Measurements from ENCODE around the gene CRELD2. TPM values are rescaled to one million over a fixed set of nuclear protein-coding genes. Genes with fewer than 3 reads are reported as not detected.

Gene CRELD2, protein sequence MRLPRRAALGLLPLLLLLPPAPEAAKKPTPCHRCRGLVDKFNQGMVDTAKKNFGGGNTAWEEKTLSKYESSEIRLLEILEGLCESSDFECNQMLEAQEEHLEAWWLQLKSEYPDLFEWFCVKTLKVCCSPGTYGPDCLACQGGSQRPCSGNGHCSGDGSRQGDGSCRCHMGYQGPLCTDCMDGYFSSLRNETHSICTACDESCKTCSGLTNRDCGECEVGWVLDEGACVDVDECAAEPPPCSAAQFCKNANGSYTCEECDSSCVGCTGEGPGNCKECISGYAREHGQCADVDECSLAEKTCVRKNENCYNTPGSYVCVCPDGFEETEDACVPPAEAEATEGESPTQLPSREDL
- 77.2 and 81.5 TPM in 2 replicates for total RNA-seq

GRCh38 chr22:49917974-49918910 is at the start of gene CRELD2, which contains the start of gene ALG12:
TSS of gene CRELD2 (plus strand) at chr22:49918634. CDS start at chr22:49918770, 136 bp downstream.
TSS of gene ALG12 (minus strand) at chr22:49918438. CDS start at chr22:49913765, 4,673 bp downstream.

GRCh38 chr22:49960159-49961004 is 41.9 kb downstream of the CRELD2 start, which contains the start of gene PIM3:
TSS of gene PIM3 (plus strand) at chr22:49960772. CDS start at chr22:49960948, 176 bp downstream.

Other genes with a start within 250 kb of the CRELD2 start
- gene BRD1, start 90.8 kb upstream of the CRELD2 start, total RNA-seq, result 21.4 and 27.5 TPM in 2 replicates
- 12.0 and 13.6 TPM in 2 replicates for gene ZBED4, start 64.8 kb upstream of the CRELD2 start, total RNA-seq
- gene ALG12, start 196 bp upstream of the CRELD2 start, total RNA-seq, result 17.9 and 18.7 TPM in 2 replicates
- 129 and 130 TPM in 2 replicates for gene PIM3, start 42.1 kb downstream of the CRELD2 start, total RNA-seq
- gene IL17REL, start 94.1 kb downstream of the CRELD2 start, total RNA-seq, result 0.15 TPM in 1 of 2 replicates, not detected in the other
- gene TTLL8, start 139.7 kb downstream of the CRELD2 start, total RNA-seq, result not detected in 2 replicates
- gene MLC1, start 166.8 kb downstream of the CRELD2 start, total RNA-seq, result not detected in 2 replicates
- 14.9 and 15.2 TPM in 2 replicates for gene MOV10L1, start 171.4 kb downstream of the CRELD2 start, total RNA-seq

All from epithelial cell of umbilical artery (primary cell).